D721Med (cell line): ENCODE measurements around the gene LZTR1.
"Not testable (repeated sequence)": the region's sequence is repeated elsewhere in the genome, so short reads cannot be mapped to it uniquely, and the experiment has no call there.

Experiments used
- DNase-seq: peaks from one replicate; pipeline ENCODE4 v3.0.0; 2011; ENCODE audit warnings: low spot score; ENCODE audit not compliant: insufficient read length
- FAIRE-seq: peaks from 2 replicates; lab custom pipeline; 2011; peaks lifted over from hg19 to GRCh38; lab: Jason Lieb, UNC
- TF ChIP-seq, protein P1 (sequence below): IDR thresholded peaks from 2 replicates; pipeline ENCODE4 v1.5.1; 2012; ENCODE audit warnings: mild to moderate bottlenecking, control low read depth; ENCODE audit not compliant: insufficient read depth; ENCODE audit errors: missing control alignments

Gene LZTR1

DNA sequence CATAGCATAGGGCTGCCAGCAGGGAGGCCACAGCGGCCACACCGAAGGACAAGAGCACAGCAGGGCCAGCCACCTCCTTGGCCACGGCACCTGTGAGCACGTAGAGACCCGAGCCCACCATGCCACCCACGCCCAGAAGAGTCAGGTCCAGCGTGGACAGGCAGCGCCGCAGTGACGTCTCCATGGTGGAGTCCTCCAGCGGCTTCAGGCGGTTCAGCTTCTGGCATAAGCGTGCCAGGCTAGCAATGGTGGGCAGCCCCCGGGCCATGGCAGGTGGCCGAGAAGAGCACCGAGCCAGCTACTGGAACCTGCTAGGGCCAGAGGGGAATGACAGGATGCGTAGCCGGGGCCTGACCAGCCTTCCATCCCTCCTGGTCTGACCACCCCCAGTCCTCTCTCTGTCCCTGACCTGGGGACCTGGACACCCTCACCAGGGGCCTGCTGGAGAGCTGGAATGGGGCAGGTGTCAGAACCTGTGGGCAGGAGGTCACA, 49.5 kb downstream of the LZTR1 start:
- TF ChIP-seq, protein P1, sequence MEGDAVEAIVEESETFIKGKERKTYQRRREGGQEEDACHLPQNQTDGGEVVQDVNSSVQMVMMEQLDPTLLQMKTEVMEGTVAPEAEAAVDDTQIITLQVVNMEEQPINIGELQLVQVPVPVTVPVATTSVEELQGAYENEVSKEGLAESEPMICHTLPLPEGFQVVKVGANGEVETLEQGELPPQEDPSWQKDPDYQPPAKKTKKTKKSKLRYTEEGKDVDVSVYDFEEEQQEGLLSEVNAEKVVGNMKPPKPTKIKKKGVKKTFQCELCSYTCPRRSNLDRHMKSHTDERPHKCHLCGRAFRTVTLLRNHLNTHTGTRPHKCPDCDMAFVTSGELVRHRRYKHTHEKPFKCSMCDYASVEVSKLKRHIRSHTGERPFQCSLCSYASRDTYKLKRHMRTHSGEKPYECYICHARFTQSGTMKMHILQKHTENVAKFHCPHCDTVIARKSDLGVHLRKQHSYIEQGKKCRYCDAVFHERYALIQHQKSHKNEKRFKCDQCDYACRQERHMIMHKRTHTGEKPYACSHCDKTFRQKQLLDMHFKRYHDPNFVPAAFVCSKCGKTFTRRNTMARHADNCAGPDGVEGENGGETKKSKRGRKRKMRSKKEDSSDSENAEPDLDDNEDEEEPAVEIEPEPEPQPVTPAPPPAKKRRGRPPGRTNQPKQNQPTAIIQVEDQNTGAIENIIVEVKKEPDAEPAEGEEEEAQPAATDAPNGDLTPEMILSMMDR = no peak
- DNase-seq (no peak), FAIRE-seq (no peak)

DNA sequence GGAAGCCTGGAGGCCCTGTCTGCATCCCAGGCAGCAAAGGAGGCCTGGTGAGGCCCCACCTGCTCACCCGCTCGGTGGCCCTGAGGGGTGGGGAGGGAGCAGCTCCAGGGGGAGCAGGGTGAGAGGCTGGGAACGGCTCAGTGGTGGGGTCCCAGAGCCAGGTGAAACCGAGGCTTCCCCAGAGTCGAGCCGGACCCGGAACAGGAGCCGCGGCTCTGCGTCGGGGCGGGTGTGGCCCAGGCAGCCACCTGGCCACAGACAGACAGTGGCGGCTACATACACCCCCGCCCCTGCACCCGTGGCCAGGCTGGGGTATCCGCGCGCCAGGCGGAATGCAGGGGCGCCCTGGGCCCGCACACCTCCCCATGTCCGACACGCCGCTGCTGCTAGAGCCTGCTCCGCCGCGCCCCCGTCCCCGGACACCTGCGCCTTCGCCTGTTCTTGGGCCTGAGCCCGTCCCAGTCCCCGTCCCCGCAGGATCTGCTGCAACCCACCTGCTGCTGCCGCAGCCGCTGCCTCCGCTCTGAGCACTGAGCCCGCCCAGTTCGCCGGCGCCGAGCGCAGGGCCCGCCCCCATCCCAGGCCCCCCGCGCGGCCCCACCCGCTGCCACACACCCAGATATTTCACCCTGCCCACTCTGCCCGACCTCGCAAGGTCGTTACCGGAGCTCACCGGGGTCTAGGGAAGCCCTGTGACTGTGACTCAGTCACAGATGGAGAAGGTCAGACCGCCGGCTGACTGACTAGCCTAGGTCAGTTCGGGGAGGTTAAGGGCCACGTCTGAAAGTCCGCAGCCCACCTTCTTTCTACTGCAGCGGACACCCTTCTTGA, 50.2 kb downstream of the LZTR1 start, which contains the start of gene SLC7A4:
SLC7A4 (minus strand) TSS at position 525 of the 831 bp plus-strand sequence. CDS start 749 bp downstream, outside the sequence.
- FAIRE-seq = no peak
- DNase-seq = no peak
- TF ChIP-seq, protein P1 = no peak

DNA sequence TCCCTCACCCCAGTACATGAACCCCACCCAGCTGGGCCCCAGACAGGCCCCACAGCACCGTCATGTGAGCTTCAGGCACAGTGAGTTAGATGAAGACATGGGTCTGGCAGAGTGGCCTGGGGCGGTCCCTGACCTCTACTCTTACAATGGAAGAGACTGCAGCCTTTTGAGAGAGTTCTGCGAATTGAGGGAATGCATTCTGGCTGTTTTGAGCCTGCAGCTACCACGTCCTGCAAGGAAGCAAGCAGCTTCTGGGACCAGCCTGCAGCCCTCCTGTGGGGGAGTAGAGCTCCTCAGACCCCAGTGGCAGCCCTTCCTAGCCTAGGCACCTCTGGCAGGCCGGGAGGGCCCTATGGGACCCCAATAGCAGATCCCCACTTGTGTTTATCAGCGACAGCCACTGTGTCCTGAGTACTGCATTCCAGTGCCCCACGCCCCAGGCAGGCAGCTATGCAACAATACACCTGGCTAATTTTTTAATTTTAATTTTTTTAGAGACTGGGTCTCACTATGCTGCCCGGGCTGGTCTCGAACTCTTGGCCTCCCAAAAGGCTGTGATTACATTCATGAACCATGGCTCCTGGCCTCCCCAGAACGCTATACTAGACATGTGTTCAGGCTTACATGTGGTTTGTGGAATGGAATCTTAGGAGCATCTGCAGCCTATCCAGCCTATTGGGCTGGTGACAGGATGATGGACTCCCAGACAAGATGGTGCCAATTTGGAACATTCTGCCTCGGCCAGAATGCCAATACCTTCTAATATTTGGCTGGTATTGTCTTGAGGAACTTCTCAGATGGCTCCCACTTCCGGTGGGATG, 51.0 kb downstream of the LZTR1 start:
- no peak for DNase-seq
- TF ChIP-seq, protein P1 = no peak
- no peak for FAIRE-seq

DNA sequence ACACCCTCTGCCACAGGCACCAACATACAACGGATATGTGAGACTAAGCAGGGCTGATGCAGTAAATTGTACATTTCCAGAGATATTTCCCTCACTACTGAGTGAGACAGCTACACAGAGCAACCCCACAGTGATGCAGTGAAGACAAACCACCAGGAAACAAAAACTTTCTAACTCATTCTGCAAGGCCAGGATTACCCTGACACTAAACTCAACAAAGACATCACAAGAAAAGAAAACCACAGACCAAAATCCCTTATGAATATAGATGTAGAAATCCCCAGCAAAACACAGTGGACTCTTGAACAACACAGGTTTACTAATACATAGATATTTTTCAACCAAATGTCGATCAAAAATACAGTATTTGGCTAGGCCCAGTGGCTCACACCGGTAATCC, 51.8 kb downstream of the LZTR1 start:
- FAIRE-seq = no peak
- TF ChIP-seq, protein P1 = no peak
- no peak for DNase-seq

DNA sequence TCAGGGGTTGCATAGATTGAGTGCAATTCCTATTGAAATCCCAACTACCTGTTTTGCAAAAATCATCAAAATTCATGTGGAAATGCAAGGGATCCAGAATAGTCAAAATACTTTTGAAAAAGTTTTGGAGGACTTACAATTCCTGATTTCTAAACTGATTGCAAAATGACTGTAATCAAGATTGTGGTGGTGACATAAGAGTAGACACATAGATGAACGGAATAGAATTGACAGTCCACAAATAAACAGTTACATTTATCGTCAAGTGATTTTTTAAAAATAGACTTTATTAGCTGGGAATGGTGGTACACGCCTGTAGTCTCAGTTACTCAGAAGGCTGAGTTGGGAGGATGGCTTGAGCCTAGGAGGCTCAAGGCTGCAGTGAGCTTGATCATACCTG, 52.9 kb downstream of the LZTR1 start:
- no peak for FAIRE-seq
- TF ChIP-seq, protein P1 = no peak

DNA sequence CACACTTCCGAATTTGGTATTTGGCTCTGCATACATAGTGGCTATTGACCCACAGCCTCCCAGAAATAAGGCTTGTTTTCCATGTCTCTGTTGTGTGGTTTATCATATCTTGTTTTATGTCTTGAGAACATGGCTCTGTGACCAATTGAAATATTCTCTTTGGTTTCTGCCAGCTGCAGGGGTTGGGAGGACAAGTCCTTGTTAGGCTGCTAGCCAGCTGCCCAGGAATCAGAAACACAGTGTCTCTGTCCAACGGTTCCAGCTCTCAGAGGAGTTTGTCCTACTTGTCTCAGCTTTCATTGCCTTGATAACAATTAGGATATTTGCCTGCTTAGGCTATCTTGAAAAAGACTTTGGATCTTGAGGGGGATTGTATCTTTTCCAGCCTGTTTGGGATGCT, 56.3 kb downstream of the LZTR1 start:
- TF ChIP-seq, protein P1 = no peak
- no peak for DNase-seq
- FAIRE-seq = no peak

More for the DNA sequence above, 52.9 kb downstream of the LZTR1 start:
- DNase-seq = no peak

DNA sequence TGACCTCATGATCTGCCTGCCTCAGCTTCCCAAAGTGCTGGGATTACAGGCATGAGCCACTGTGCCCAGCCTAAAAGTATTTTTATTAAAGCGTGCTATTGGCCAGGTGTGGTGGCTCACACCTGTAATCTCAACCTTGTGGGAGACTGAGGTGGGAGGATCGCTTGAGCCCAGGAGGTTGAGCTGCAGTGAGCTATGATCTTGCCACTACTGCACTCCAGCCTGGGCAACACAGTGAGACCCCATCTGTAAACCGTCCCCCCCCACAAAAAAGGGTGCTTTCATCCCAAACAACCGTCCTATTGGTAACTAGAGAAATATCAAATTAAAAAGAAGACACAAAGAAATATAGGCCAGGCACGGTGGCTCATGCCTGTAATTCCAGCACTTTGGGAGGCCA, 57.1 kb downstream of the LZTR1 start:
- not testable (repeated sequence) for FAIRE-seq, DNase-seq
